Activated CD4-positive, alpha-beta T cell treated with anti-CD3 and anti-CD28 coated beads, Interleukin-2, amount 10 ng/mL, durations not matched to agents 24 days and 14 days (primary cell): ENCODE measurements around the gene RUNX2. TPM values are rescaled to one million over a fixed set of nuclear protein-coding genes. Genes with fewer than 3 reads are reported as not detected.

ENCODE experiments used
- DNase-seq: peaks from one replicate; pipeline ENCODE4 v3.0.0; 2022
- H3K27ac Mint-ChIP-seq: one replicate; pipeline ENCODE4 v1.8.0; 2022; ENCODE audit warnings: mild to moderate bottlenecking, mixed read lengths
- H3K27me3 Mint-ChIP-seq: one replicate; pipeline ENCODE4 v1.8.0; 2022; ENCODE audit warnings: mixed read lengths
- H3K36me3 Mint-ChIP-seq: one replicate; pipeline ENCODE4 v1.8.0; 2022; ENCODE audit warnings: low read depth, mild to moderate bottlenecking, mixed read lengths
- H3K4me1 Mint-ChIP-seq: one replicate; pipeline ENCODE4 v1.8.0; 2021; ENCODE audit warnings: mixed read lengths
- H3K4me3 Mint-ChIP-seq: one replicate; pipeline ENCODE4 v1.8.0; 2022; ENCODE audit warnings: mild to moderate bottlenecking, moderate library complexity, mixed read lengths
- H3K9me3 Mint-ChIP-seq: one replicate; pipeline ENCODE4 v1.8.0; 2021; ENCODE audit warnings: mixed read lengths
- intact Hi-C: fragments of 100-400 bp; cut with micrococcal nuclease; formaldehyde crosslinking; loops from one replicate; pipeline ENCODE4 v1.15.1; 2023
- total RNA-seq: library from RNA; stranded (reverse); gene quantifications from 2 replicates; pipeline ENCODE4 v1.2.3, GENCODE V29; 2022

Gene RUNX2
- total RNA-seq, 1 donor from 2014 or later = 17.1 TPM

- Mint-ChIP-seq H3K4me3 (peak overlapping the region; percentile 79), H3K9me3 (no peaks in the 10 kb centered on the region)
- DNase-seq = no peak
Measured at GRCh38 chr6:45437439-45437815, 109.3 kb downstream of the RUNX2 start.

GRCh38 chr6:45438151-45438550, 110.0 kb downstream of the RUNX2 start:
- Mint-ChIP-seq H3K4me3 (peak overlapping the region; percentile 79), H3K27me3 (no peaks in the 10 kb centered on the region), H3K36me3 (peaks cover 61% of the 10 kb centered on the region), H3K4me1 (peaks cover 63% of the 10 kb centered on the region), H3K9me3 (no peaks in the 10 kb centered on the region), H3K27ac (peak overlapping the region; percentile 91)
- intact Hi-C loops = loop anchor here (2.0 to 10.0 kb wide), 3 partner anchors 117 to 484 kb away; no protein-coding TSS in a partner anchor
- no peak for DNase-seq

More at GRCh38 chr6:45437439-45437815, 109.3 kb downstream of the RUNX2 start:
- peaks cover 58% of the 10 kb centered on the region for H3K36me3 Mint-ChIP-seq
- H3K27me3 Mint-ChIP-seq = no peaks in the 10 kb centered on the region
- peaks cover 62% of the 10 kb centered on the region for H3K4me1 Mint-ChIP-seq
- peak overlapping the region; percentile 91 for H3K27ac Mint-ChIP-seq
- intact Hi-C loops = loop anchor here (1.0 to 10.0 kb wide), 5 partner anchors 9 to 485 kb away; no protein-coding TSS in a partner anchor

GRCh38 chr6:45438849-45439406, 110.8 kb downstream of the RUNX2 start:
- Mint-ChIP-seq H3K27ac (no peak overlapping the region), H3K4me3 (no peak overlapping the region), H3K9me3 (peaks cover 4% of the 10 kb centered on the region), H3K4me1 (peaks cover 63% of the 10 kb centered on the region), H3K36me3 (peaks cover 66% of the 10 kb centered on the region), H3K27me3 (no peaks in the 10 kb centered on the region)
- intact Hi-C loops = loop anchor here (2.0 to 10.0 kb wide), 3 partner anchors 116 to 483 kb away; no protein-coding TSS in a partner anchor
- no peak for DNase-seq

- peaks cover 4% of the 10 kb centered on the region for H3K9me3 Mint-ChIP-seq
- peak overlapping the region; percentile 67 for H3K27ac Mint-ChIP-seq
- H3K4me1 Mint-ChIP-seq = peaks cover 64% of the 10 kb centered on the region
- H3K27me3 Mint-ChIP-seq = no peaks in the 10 kb centered on the region
- no peak for DNase-seq
- H3K4me3 Mint-ChIP-seq = no peak overlapping the region
- peaks cover 68% of the 10 kb centered on the region for H3K36me3 Mint-ChIP-seq
- intact Hi-C loops = loop anchor here (2.0 to 10.0 kb wide), 3 partner anchors 115 to 483 kb away; no protein-coding TSS in a partner anchor
Measured at GRCh38 chr6:45439459-45439858, 111.3 kb downstream of the RUNX2 start.

- no peaks in the 10 kb centered on the region for H3K27me3 Mint-ChIP-seq
- H3K4me1 Mint-ChIP-seq = peaks cover 65% of the 10 kb centered on the region
- DNase-seq = no peak
- peaks cover 4% of the 10 kb centered on the region for H3K9me3 Mint-ChIP-seq
- H3K4me3 Mint-ChIP-seq = no peak overlapping the region
- intact Hi-C loops = loop anchor here (2.0 to 10.0 kb wide), 3 partner anchors 115 to 482 kb away; no protein-coding TSS in a partner anchor
- peaks cover 68% of the 10 kb centered on the region for H3K36me3 Mint-ChIP-seq
- peak overlapping the region; percentile 4 for H3K27ac Mint-ChIP-seq
Measured at GRCh38 chr6:45439861-45440388, 111.8 kb downstream of the RUNX2 start.

GRCh38 chr6:45441851-45442453, 113.8 kb downstream of the RUNX2 start:
- Mint-ChIP-seq H3K27ac (peak overlapping the region; percentile 50), H3K36me3 (peaks cover 59% of the 10 kb centered on the region), H3K4me1 (peaks cover 63% of the 10 kb centered on the region), H3K27me3 (no peaks in the 10 kb centered on the region), H3K4me3 (no peak overlapping the region), H3K9me3 (peaks cover 4% of the 10 kb centered on the region)
- intact Hi-C loops = no loop called here
- DNase-seq = no peak

- peaks cover 59% of the 10 kb centered on the region for H3K4me1 Mint-ChIP-seq
- no peak for DNase-seq
- H3K4me3 Mint-ChIP-seq = no peak overlapping the region
- H3K27me3 Mint-ChIP-seq = no peaks in the 10 kb centered on the region
- intact Hi-C loops = no loop called here
- peaks cover 57% of the 10 kb centered on the region for H3K36me3 Mint-ChIP-seq
- peak overlapping the region; percentile 25 for H3K27ac Mint-ChIP-seq
- H3K9me3 Mint-ChIP-seq = peaks cover 4% of the 10 kb centered on the region
Measured at GRCh38 chr6:45442716-45443115, 114.6 kb downstream of the RUNX2 start.

- Mint-ChIP-seq H3K9me3 (peaks cover 4% of the 10 kb centered on the region), H3K27ac (peak overlapping the region; percentile 88), H3K4me3 (peak overlapping the region; percentile 12), H3K36me3 (peaks cover 56% of the 10 kb centered on the region), H3K4me1 (peaks cover 55% of the 10 kb centered on the region), H3K27me3 (no peaks in the 10 kb centered on the region)
- no peak for DNase-seq
- intact Hi-C loops = no loop called here
Measured at GRCh38 chr6:45445364-45445748, 117.2 kb downstream of the RUNX2 start.

GRCh38 chr6:45445749-45446549, 117.8 kb downstream of the RUNX2 start:
- Mint-ChIP-seq H3K4me3 (peak overlapping the region; percentile 53), H3K9me3 (peaks cover 4% of the 10 kb centered on the region), H3K4me1 (peaks cover 59% of the 10 kb centered on the region), H3K27me3 (no peaks in the 10 kb centered on the region), H3K27ac (peak overlapping the region; percentile 88), H3K36me3 (peaks cover 58% of the 10 kb centered on the region)
- intact Hi-C loops = loop anchor here (1.0 kb wide), 1 partner anchor 9 kb away; no protein-coding TSS in a partner anchor
- no peak for DNase-seq

- no peak overlapping the region for H3K4me3 Mint-ChIP-seq
- peaks cover 64% of the 10 kb centered on the region for H3K4me1 Mint-ChIP-seq
- H3K27ac Mint-ChIP-seq = no peak overlapping the region
- H3K36me3 Mint-ChIP-seq = peaks cover 61% of the 10 kb centered on the region
- H3K9me3 Mint-ChIP-seq = peaks cover 4% of the 10 kb centered on the region
- no peak for DNase-seq
- intact Hi-C loops = no loop called here
- H3K27me3 Mint-ChIP-seq = no peaks in the 10 kb centered on the region
Measured at GRCh38 chr6:45447005-45447404, 118.9 kb downstream of the RUNX2 start.

- Mint-ChIP-seq H3K27ac (peak overlapping the region; percentile 28), H3K36me3 (peaks cover 59% of the 10 kb centered on the region), H3K4me3 (no peak overlapping the region), H3K27me3 (no peaks in the 10 kb centered on the region), H3K4me1 (peaks cover 60% of the 10 kb centered on the region), H3K9me3 (peaks cover 4% of the 10 kb centered on the region)
- intact Hi-C loops = no loop called here
- no peak for DNase-seq
Measured at GRCh38 chr6:45447716-45448115, 119.6 kb downstream of the RUNX2 start.

GRCh38 chr6:45448417-45449389, 120.6 kb downstream of the RUNX2 start:
- Mint-ChIP-seq H3K27ac (peak overlapping the region; percentile 82), H3K4me3 (peak overlapping the region; percentile 42), H3K27me3 (no peaks in the 10 kb centered on the region), H3K36me3 (peaks cover 59% of the 10 kb centered on the region), H3K9me3 (no peaks in the 10 kb centered on the region), H3K4me1 (peaks cover 63% of the 10 kb centered on the region)
- DNase-seq = no peak
- intact Hi-C loops = no loop called here

- H3K36me3 Mint-ChIP-seq = peaks cover 51% of the 10 kb centered on the region
Measured at GRCh38 chr6:45450132-45450531, 122.0 kb downstream of the RUNX2 start.

More at GRCh38 chr6:45450132-45450531, 122.0 kb downstream of the RUNX2 start:
- Mint-ChIP-seq H3K27ac (no peak overlapping the region), H3K9me3 (no peaks in the 10 kb centered on the region), H3K4me1 (peaks cover 58% of the 10 kb centered on the region), H3K4me3 (no peak overlapping the region), H3K27me3 (no peaks in the 10 kb centered on the region)
- no peak for DNase-seq
- intact Hi-C loops = no loop called here
